HG03060 (cell line): ENCODE measurements around the gene POLR3GL.

ENCODE experiments used
- ATAC-seq: cut with Tn5 transposase; IDR thresholded peaks from one replicate; pipeline ENCODE4 v1.9.1; 2021; ENCODE audit warnings: low read depth, moderate number of reproducible peaks; ENCODE audit not compliant: unreplicated experiment

POLR3GL gene

GRCh38 chr1:145967288-145967687, 2.8 kb downstream of the POLR3GL start:
- no peak for ATAC-seq

DNA sequence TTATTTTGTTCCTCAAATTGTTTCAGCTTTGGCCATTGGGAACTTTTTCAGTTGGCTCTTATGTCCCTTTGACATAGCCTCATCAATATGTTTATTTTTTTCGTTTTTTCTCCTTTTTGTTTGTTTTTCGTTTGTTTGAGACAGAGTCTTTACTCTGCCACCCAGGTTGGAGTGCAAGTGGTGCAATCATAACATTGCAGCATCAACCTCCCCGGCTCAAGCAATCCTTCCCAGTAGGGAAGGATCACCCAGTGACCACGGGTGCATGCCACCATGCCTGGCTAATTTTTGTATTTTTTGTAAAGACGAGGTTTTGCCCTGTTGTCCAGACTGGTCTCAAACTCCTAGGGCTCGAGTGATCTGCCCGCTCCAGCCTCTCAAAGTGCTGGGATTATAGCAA, 8.1 kb downstream of the POLR3GL start:
- ATAC-seq: no peak

- no peak for ATAC-seq
These were observed 10.2 kb downstream of the POLR3GL start for GRCh38 chr1:145974721-145975120.

- ATAC-seq: no peak
These were observed 10.7 kb downstream of the POLR3GL start for GRCh38 chr1:145975216-145975615.

DNA sequence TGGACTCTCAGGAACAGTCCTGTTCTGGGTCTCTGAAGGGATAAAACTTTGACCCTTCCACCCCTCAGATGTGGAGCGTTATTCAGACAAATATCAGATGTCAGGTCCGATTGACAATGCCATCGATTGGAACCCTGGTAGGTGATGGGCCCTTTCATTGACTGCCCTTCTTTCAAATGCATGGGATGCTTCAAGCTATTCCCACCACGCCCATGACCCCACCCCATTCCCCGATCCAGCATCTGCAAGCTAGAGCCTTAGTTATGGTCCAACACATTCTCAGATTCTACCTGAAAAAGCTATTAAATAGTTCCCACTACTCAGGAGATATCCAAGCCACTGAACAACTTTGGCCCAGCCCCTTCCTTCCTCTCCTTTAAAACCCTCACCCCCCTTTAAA, 12.5 kb downstream of the POLR3GL start:
- ATAC-seq: no peak

- no peak for ATAC-seq
These were observed 13.3 kb downstream of the POLR3GL start for GRCh38 chr1:145977486-145978470.

DNA sequence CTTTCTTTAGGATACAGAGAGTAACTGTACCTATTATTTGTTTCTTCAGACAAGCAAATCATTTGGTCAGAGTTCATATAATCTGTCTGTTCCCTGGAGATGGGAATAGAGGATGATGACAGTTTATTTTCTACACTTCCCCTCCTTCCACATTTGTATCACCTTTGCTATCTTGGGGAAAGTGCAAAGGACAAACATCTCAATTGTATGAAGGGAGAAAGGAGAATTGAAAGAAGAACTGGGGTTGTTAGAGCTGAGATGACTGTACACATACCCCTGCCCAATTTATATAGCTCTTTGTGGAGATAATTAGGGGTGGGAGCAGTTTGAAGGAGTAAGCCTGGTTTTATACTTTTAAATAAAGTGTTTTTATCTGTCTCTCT, 14.0 kb downstream of the POLR3GL start:
- no peak for ATAC-seq

- ATAC-seq: peak; percentile 80
These were observed 14.6 kb downstream of the POLR3GL start for GRCh38 chr1:145978854-145979745.

DNA sequence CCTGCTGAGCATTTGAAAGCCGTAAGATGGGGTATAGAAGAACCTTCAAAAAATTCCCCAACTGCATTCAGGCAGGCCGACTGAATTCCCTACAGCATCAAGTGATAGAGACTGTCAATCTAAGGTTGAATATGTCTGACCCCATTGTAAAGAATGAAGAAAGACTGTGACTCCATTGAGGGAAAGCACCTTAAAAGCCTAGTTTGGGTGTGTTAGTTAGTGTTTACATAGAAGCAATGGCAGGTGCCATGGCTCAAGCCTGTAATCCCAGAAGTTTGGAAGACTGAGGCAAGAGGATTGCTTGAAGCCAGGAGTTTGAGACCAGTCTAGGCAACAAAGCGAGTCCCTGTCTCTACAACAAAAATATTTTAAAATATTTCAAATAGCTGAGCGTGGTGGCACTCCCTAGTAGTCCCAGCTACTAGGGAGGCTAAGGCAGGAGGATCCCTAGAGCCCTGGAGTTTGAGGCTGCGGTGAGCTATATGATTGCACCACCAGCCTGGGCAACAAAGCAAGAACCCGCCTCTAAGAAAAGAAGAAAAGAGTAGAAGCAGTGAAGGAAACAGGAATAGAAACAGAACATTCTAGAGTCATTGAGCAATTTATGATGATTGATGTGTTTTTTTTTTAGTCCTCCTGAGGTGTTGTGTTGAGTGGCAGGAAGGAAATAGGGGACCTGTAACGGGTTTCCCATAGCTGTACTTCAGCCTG, 15.4 kb downstream of the POLR3GL start:
- no peak for ATAC-seq

DNA sequence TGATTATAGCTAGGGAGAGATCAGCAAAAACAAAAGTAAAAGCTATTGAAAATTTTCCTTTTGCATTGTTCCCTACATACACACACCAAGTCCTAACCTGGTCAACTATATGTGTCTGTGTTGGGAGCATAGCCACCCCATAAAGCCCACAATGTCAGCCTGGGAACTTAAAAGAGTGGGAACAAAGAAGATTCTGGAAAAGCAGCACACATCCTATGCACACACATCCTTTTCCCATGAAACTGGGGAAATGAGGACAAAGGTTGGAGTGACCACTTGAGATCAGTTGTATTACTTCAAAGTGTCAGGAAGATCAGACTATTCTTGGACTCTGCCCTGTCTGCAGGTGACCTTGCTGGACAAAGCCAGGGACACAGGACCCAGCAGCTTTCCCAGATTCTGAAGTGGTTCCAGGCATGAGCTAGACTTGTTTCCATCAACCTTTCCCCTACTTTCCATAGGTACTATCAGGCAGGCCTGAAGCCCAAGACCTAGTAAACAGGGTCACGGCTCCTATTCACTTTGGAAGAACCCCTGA, 16.0 kb downstream of the POLR3GL start:
- no peak for ATAC-seq

DNA sequence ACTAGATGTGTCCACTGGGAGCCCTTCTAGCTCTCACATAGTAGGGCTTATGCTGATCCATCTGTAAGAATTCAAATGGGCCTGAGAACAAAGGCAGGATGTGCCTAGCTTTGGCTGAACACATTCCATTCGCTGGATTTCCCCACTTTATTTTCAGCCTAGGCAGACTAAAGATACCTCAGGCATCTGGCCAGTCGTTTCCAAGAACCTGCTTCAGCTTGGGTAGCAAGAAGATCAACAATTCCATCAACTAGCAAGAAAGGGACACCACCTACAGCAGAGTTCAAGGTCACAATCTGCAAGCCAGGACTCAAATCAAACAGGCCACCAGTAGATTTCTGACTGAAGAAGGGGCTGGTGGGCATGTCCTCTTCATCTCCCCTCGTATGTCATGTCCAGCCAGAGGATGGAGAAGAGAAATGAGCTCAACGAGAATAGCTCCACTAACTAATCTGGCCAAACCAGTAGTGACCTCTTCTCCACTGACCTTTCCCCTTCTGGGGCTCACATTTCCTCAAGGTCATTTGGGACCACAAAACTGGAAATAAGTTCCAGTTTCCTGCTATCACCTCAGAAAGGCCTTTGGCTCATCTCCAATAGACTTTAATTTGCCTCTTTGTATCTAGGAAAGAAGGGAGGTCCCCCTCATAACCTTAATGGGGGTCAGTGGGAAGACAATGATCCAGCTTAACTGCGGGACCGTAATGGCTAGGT, 17.7 kb downstream of the POLR3GL start:
- no peak for ATAC-seq

GRCh38 chr1:145983206-145983675, 18.8 kb downstream of the POLR3GL start:
- ATAC-seq: no peak

DNA sequence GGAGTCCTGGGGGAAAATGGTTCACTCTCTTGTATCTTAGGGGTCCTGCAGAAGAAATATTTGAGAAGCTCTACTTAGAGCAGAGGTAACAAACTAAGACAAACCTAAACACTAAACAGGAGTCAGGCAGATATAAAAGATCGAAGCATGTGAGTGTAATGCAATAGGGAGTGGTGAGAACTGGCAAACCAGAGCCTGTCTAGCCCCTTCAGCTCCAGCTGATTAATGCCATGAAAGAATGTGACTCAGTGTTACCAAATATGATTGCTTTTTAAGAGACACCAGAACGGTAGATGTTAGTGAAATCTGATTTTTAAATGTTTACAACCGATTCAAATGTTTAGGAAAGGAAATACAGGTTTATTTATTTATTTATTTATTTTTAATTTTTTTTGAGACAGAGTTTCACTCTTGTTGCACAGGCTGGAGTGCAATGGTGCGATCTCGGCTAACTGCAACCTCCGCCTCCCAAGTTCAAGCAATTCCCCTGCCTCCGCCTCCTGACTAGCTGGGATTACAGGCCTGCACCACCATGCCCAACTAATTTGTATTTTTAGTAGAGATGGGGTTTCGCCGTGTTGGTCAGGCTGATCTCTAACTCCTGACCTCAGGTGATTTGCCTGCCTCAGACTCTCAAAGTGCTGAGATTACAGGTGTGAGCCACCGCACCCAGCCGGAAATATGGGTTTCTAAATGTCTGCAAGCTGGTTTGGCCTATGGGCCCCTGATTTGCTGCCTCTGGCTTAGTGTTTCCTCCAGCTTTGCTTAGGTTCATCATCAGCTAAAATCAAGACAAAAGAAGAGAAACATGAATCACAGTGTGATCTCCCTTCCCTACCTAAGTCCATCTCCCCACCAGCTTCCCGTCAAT, 19.7 kb downstream of the POLR3GL start:
- no peak for ATAC-seq

DNA sequence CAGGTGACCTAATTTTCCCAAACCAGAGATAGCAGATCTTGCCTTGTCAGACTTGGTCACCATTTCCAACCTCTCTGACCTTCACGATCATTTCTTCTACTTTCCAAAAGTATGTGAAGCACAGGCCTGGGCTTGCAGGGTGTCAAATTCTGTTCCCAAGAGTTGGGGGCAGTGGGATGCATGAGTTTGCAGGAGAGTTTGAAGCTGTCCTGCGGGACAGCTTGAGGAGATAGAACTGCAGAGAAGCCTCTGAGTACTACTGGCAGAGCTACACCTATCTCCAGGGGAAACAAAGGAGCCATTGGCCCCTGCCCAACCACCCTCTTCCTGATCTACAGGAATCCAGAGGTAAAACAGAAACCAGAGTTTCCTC, 20.6 kb downstream of the POLR3GL start:
- ATAC-seq: no peak

GRCh38 chr1:145985502-145986439, 21.3 kb downstream of the POLR3GL start:
- ATAC-seq: no peak

DNA sequence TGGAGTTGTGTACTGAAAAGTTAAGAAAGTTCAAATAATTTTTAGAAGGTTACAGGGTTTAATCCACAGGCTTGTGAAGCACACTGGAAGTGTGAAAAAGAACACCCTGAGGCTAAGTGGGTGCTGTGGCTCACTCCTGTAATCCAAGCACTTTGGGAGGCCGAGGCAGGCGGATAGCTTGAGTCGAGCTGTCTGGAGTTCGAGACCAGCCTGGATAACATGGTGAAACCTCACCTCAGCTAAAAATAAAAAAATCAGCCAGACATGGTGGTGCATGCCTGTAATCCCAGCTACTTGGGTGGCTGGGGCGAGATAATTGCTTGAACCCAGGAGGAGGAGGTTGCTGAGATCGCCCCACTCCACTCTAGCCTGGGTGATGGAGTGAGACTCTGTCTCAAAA, 22.1 kb downstream of the POLR3GL start:
- no peak for ATAC-seq

DNA sequence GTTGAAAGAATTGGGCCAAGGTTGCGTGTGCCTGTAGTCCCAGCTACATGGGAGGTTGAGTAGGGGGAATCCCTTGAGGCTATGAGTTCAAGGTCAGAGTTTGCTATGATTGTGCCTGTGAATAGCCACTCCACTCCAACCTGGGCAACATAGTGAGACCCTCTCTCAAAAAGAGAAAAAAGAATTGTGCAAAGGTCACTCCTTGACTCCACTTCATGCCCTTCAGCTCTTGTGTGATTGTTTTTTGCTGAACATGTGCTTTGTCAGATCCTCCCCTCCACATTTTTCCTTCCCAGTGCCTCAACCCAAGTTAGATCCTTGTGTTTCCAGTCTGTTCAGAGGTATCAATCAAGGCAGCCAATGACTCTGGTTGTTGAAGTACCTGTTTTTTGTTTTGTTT, 23.4 kb downstream of the POLR3GL start:
- no peak for ATAC-seq

- no peak for ATAC-seq
These were observed 24.3 kb downstream of the POLR3GL start for GRCh38 chr1:145988773-145989172.
